ENCODE measurements around the gene GPATCH2.

The GPATCH2 gene

GRCh38 chr1:217553949-217554509 is 76.9 kb downstream of the GPATCH2 start:
- Histone ChIP-seq H3K27ac (ENCODE audit: low read depth, low read length, severe bottlenecking) (no peak overlapping the region), H3K36me3 (ENCODE audit: control insufficient read depth, insufficient read depth, low read length) (no peaks in the 10 kb centered on the region), H3K4me1 (ENCODE audit: control insufficient read depth, insufficient read depth, low read length, poor library complexity, severe bottlenecking) (no peaks in the 10 kb centered on the region), H3K9me3 (ENCODE audit: control insufficient read depth, low read length) (no peaks in the 10 kb centered on the region), H3K4me3 (ENCODE audit: extremely low read depth, insufficient read depth, low read length, poor library complexity, severe bottlenecking) (no peak overlapping the region)
- WGBS, 2 experiments (ENCODE audit: insufficient coverage in 2 of 2) = 92% methylated on average over 4 of the region's 6 CpGs

GRCh38 chr1:217552339-217552951 is 78.4 kb downstream of the GPATCH2 start:
- Histone ChIP-seq H3K9me3 (ENCODE audit: control insufficient read depth, low read length) (no peaks in the 10 kb centered on the region), H3K27ac (ENCODE audit: low read depth, low read length, severe bottlenecking) (no peak overlapping the region), H3K4me1 (ENCODE audit: control insufficient read depth, insufficient read depth, low read length, poor library complexity, severe bottlenecking) (no peaks in the 10 kb centered on the region), H3K36me3 (ENCODE audit: control insufficient read depth, insufficient read depth, low read length) (peaks cover 8% of the 10 kb centered on the region), H3K4me3 (ENCODE audit: extremely low read depth, insufficient read depth, low read length, poor library complexity, severe bottlenecking) (no peak overlapping the region)
- 100% methylated on average over 1 of the region's 1 CpG; no CpG with 5 or more reads in 1 of the 2 experiments for WGBS, 2 experiments (ENCODE audit: insufficient coverage in 2 of 2)

GRCh38 chr1:217542837-217543236 is 88.1 kb downstream of the GPATCH2 start:
- Histone ChIP-seq H3K4me3 (ENCODE audit: extremely low read depth, insufficient read depth, low read length, poor library complexity, severe bottlenecking) (no peak overlapping the region), H3K27ac (ENCODE audit: low read depth, low read length, severe bottlenecking) (no peak overlapping the region), H3K9me3 (ENCODE audit: control insufficient read depth, low read length) (no peaks in the 10 kb centered on the region)

GRCh38 chr1:217542136-217542777 is 88.6 kb downstream of the GPATCH2 start:
- H3K4me1 ChIP-seq (ENCODE audit: control insufficient read depth, insufficient read depth, low read length, poor library complexity, severe bottlenecking) = no peaks in the 10 kb centered on the region
- 95 to 98% methylated on average over 3 to 5 of the region's 9 CpGs for WGBS, 2 experiments (ENCODE audit: insufficient coverage in 2 of 2)
- H3K9me3 ChIP-seq (ENCODE audit: control insufficient read depth, low read length) = no peaks in the 10 kb centered on the region
- H3K36me3 ChIP-seq (ENCODE audit: control insufficient read depth, insufficient read depth, low read length) = no peaks in the 10 kb centered on the region
- H3K4me3 ChIP-seq (ENCODE audit: extremely low read depth, insufficient read depth, low read length, poor library complexity, severe bottlenecking) = no peak overlapping the region
- no peak overlapping the region for H3K27ac ChIP-seq (ENCODE audit: low read depth, low read length, severe bottlenecking)

More at GRCh38 chr1:217542837-217543236, 88.1 kb downstream of the GPATCH2 start:
- Histone ChIP-seq H3K4me1 (ENCODE audit: control insufficient read depth, insufficient read depth, low read length, poor library complexity, severe bottlenecking) (no peaks in the 10 kb centered on the region), H3K36me3 (ENCODE audit: control insufficient read depth, insufficient read depth, low read length) (peaks cover 4% of the 10 kb centered on the region)

GRCh38 chr1:217540321-217540720 is 90.6 kb downstream of the GPATCH2 start:
- H3K27ac ChIP-seq (ENCODE audit: low read depth, low read length, severe bottlenecking) = no peak overlapping the region
- no peaks in the 10 kb centered on the region for H3K36me3 ChIP-seq (ENCODE audit: control insufficient read depth, insufficient read depth, low read length)
- WGBS, 2 experiments (ENCODE audit: insufficient coverage in 2 of 2) = 100% methylated on average over 1 of the region's 2 CpGs; no CpG with 5 or more reads in 1 of the 2 experiments
- no peaks in the 10 kb centered on the region for H3K9me3 ChIP-seq (ENCODE audit: control insufficient read depth, low read length)
- no peak overlapping the region for H3K4me3 ChIP-seq (ENCODE audit: extremely low read depth, insufficient read depth, low read length, poor library complexity, severe bottlenecking)
- no peaks in the 10 kb centered on the region for H3K4me1 ChIP-seq (ENCODE audit: control insufficient read depth, insufficient read depth, low read length, poor library complexity, severe bottlenecking)

GRCh38 chr1:217539510-217539909 is 91.4 kb downstream of the GPATCH2 start:
- Histone ChIP-seq H3K9me3 (ENCODE audit: control insufficient read depth, low read length) (no peaks in the 10 kb centered on the region), H3K4me1 (ENCODE audit: control insufficient read depth, insufficient read depth, low read length, poor library complexity, severe bottlenecking) (no peaks in the 10 kb centered on the region), H3K4me3 (ENCODE audit: extremely low read depth, insufficient read depth, low read length, poor library complexity, severe bottlenecking) (no peak overlapping the region), H3K36me3 (ENCODE audit: control insufficient read depth, insufficient read depth, low read length) (no peaks in the 10 kb centered on the region), H3K27ac (ENCODE audit: low read depth, low read length, severe bottlenecking) (no peak overlapping the region)
- 80% methylated on average over 1 of the region's 2 CpGs; no CpG with 5 or more reads in 1 of the 2 experiments for WGBS, 2 experiments (ENCODE audit: insufficient coverage in 2 of 2)

GRCh38 chr1:217535601-217536377 is 95.1 kb downstream of the GPATCH2 start:
- WGBS, 2 experiments (ENCODE audit: insufficient coverage in 2 of 2) = 91% methylated on average over 7 of the region's 9 CpGs; no CpG with 5 or more reads in 1 of the 2 experiments
- no peaks in the 10 kb centered on the region for H3K4me1 ChIP-seq (ENCODE audit: control insufficient read depth, insufficient read depth, low read length, poor library complexity, severe bottlenecking)

GRCh38 chr1:217534566-217534965 is 96.3 kb downstream of the GPATCH2 start:
- 100% methylated on average over 1 of the region's 1 CpG for WGBS, 2 experiments (ENCODE audit: insufficient coverage in 2 of 2)
- Histone ChIP-seq H3K4me3 (ENCODE audit: extremely low read depth, insufficient read depth, low read length, poor library complexity, severe bottlenecking) (no peak overlapping the region), H3K27ac (ENCODE audit: low read depth, low read length, severe bottlenecking) (no peak overlapping the region), H3K4me1 (ENCODE audit: control insufficient read depth, insufficient read depth, low read length, poor library complexity, severe bottlenecking) (no peaks in the 10 kb centered on the region), H3K9me3 (ENCODE audit: control insufficient read depth, low read length) (no peaks in the 10 kb centered on the region), H3K36me3 (ENCODE audit: control insufficient read depth, insufficient read depth, low read length) (no peaks in the 10 kb centered on the region)

More at GRCh38 chr1:217535601-217536377, 95.1 kb downstream of the GPATCH2 start:
- no peak overlapping the region for H3K4me3 ChIP-seq (ENCODE audit: extremely low read depth, insufficient read depth, low read length, poor library complexity, severe bottlenecking)
- no peaks in the 10 kb centered on the region for H3K9me3 ChIP-seq (ENCODE audit: control insufficient read depth, low read length)
- no peaks in the 10 kb centered on the region for H3K36me3 ChIP-seq (ENCODE audit: control insufficient read depth, insufficient read depth, low read length)
- no peak overlapping the region for H3K27ac ChIP-seq (ENCODE audit: low read depth, low read length, severe bottlenecking)

- Histone ChIP-seq H3K27ac (ENCODE audit: low read depth, low read length, severe bottlenecking) (no peak overlapping the region), H3K36me3 (ENCODE audit: control insufficient read depth, insufficient read depth, low read length) (no peaks in the 10 kb centered on the region), H3K4me1 (ENCODE audit: control insufficient read depth, insufficient read depth, low read length, poor library complexity, severe bottlenecking) (no peaks in the 10 kb centered on the region), H3K9me3 (ENCODE audit: control insufficient read depth, low read length) (no peaks in the 10 kb centered on the region), H3K4me3 (ENCODE audit: extremely low read depth, insufficient read depth, low read length, poor library complexity, severe bottlenecking) (no peak overlapping the region)
- 89 to 93% methylated on average over 2 to 3 of the region's 3 CpGs for WGBS, 2 experiments (ENCODE audit: insufficient coverage in 2 of 2)
Observed at GRCh38 chr1:217528271-217528670, 102.6 kb downstream of the GPATCH2 start.

GRCh38 chr1:217527151-217527550 is 103.7 kb downstream of the GPATCH2 start:
- Histone ChIP-seq H3K27ac (ENCODE audit: low read depth, low read length, severe bottlenecking) (no peak overlapping the region), H3K9me3 (ENCODE audit: control insufficient read depth, low read length) (no peaks in the 10 kb centered on the region), H3K4me3 (ENCODE audit: extremely low read depth, insufficient read depth, low read length, poor library complexity, severe bottlenecking) (no peak overlapping the region), H3K4me1 (ENCODE audit: control insufficient read depth, insufficient read depth, low read length, poor library complexity, severe bottlenecking) (no peaks in the 10 kb centered on the region), H3K36me3 (ENCODE audit: control insufficient read depth, insufficient read depth, low read length) (no peaks in the 10 kb centered on the region)
- 100% methylated on average over 1 of the region's 2 CpGs; no CpG with 5 or more reads in 1 of the 2 experiments for WGBS, 2 experiments (ENCODE audit: insufficient coverage in 2 of 2)

Data from mesodermal cell (in vitro differentiated cells).